ENCODE data around the gene PAPPA.

DNA sequence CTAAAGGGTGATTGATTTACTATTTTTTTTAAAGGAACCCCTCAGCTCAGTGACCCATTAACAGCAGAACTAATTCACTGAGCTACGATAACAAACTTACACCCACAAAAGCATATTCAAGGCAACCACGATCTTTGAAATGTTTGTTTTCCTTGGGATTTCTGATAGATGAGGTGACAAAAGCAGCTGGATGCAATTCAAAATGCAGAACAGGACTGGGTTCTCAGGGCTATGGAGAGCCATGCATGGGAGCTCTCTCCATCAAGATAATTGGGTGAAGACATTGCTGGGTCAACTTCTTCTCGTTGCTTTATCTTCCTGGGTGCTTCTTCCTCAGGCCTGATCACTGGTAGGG is 60.1 kb downstream of the PAPPA start:
- TF ChIP-seq EZH2 (IDR thresholded peaks at IDR 0.05) (no peak), POLR2AphosphoS5 (IDR thresholded peaks at IDR 0.05; ENCODE audit: borderline replicate concordance, low read depth, low read length) (no peak), FOXP2 (optimal IDR thresholded peaks at IDR 0.05; ENCODE audit: control extremely low read depth, extremely low read length, insufficient read depth) (no peak)
